IMR-90 (cell line): ENCODE data around the gene OR6C65.

Source experiments
- RCOR1 ChIP-seq: IDR thresholded peaks from 2 replicates; pipeline ENCODE4 v1.6.1; 2012; ENCODE audit warnings: mild to moderate bottlenecking, low read length, improper control_type of control experiment; ENCODE audit not compliant: insufficient replicate concordance
- TF ChIP-seq, protein P1 (sequence below): conservative IDR thresholded peaks from 2 replicates; pipeline ENCODE4 v1.5.1; 2012; ENCODE audit warnings: mild to moderate bottlenecking, low read depth, low read length, improper control_type of control experiment

GRCh38 chr12:55400229-55400628 is at the start of gene OR6C65:
- TF ChIP-seq, protein P1, sequence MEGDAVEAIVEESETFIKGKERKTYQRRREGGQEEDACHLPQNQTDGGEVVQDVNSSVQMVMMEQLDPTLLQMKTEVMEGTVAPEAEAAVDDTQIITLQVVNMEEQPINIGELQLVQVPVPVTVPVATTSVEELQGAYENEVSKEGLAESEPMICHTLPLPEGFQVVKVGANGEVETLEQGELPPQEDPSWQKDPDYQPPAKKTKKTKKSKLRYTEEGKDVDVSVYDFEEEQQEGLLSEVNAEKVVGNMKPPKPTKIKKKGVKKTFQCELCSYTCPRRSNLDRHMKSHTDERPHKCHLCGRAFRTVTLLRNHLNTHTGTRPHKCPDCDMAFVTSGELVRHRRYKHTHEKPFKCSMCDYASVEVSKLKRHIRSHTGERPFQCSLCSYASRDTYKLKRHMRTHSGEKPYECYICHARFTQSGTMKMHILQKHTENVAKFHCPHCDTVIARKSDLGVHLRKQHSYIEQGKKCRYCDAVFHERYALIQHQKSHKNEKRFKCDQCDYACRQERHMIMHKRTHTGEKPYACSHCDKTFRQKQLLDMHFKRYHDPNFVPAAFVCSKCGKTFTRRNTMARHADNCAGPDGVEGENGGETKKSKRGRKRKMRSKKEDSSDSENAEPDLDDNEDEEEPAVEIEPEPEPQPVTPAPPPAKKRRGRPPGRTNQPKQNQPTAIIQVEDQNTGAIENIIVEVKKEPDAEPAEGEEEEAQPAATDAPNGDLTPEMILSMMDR = no peak
- no peak for TF ChIP-seq RCOR1
